T47D (cell line): Measurements from ENCODE around the gene GBA2.
A peak's percentile ranks its signal among the peaks of the same experiment; 100 is the strongest.

ENCODE experiments used
- DNase-seq, 2 experiments: peaks; one replicate each; pipeline versions ENCODE4 v3.0.0 to v3.0.0-alpha.2; 2011 to 2012; ENCODE audit warnings: low read depth in 1 of 2, low spot score in 1 of 2
- JUND ChIP-seq: IDR thresholded peaks from 2 replicates; pipeline ENCODE4 v1.6.1; 2012; ENCODE audit warnings: low read depth
- in situ Hi-C: cut with HindIII; loops from 2 replicates; pipeline ENCODE4 v1.10.0; 2016; ENCODE audit warnings: low sequenced_read_pairs, low pct_unique_long_range_greater_than_20kb

The GBA2 gene

DNA sequence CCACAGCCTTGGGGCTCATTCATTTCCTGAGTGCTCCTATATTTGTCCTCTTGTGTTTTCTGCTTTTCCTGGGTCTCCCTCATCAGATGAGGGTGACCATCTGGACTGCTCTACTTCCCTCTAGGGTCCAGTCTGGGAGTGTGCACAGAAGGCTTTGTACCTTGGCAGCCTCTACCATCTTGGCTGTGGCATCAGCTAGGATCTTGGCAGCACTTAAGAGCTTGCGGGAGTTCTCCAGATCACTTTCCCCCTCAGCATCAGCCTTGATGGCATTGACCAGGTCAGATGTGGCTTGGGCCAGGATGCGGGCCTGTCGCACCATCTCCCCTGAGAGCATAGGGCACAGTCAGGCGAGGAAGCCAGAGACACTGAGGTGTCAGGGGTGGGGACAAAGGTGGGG is 32.8 kb downstream of the GBA2 start:
- in situ Hi-C loops: no loop called here
- DNase-seq: no peak
- no peak for TF ChIP-seq JUND

DNA sequence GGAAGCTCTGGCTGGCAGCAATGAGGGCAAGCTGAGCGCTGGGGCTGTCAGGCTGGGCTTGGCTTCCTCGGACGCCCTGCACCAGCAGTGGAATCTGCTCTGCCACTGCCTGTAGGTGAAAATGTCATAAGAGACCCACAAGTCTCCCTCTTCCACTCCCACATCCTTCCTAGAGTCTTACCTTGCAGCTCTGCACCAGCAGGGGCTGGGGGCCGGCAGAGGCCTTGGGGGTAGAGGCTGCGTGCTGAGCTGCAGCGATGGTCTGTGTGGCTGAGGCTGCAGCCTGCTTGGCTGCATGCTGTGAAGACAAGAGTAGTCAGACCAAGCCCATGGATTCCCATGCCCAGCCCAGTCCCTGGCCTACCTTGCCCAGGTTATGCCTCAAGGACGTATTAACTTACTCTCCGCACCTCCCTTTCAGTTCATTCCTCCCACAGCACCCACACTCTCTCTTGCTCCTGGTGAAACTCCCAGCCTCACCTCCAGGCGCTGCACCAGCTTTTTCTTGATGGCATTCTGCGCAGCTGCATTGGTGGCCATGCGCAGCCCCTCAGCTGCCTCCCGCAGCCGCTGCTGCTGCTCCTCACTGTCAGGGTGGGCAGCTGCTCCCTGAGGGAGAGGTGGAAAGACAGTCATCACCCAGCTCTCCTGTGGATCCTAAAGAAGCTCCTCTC is 34.3 kb downstream of the GBA2 start:
- no peak for TF ChIP-seq JUND
- in situ Hi-C loops: no loop called here
- DNase-seq: no peak

DNA sequence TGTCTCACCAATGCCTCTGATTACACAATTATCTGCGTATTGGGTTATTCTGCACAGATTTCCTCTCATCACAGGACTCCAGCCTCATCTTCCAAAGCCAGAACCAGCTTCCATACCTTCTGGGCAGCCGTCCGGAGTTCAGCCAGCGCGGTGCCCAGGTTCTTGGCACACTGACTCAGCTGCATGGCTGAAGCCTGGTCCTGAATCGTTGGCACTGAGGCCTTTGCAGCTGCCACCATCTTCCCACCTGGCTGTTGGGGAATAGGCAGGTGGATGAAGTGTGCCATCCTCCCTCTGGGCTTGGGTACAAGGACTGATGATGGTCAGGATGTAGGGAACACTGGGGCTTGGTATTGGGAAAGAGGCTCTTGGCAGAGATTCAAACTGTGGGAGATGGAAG is 34.9 kb downstream of the GBA2 start:
- no peak for TF ChIP-seq JUND
- no peak for DNase-seq
- in situ Hi-C loops: no loop called here

- no peak for TF ChIP-seq JUND
Measured at GRCh38 chr9:35713578-35713977, 35.5 kb downstream of the GBA2 start.

DNA sequence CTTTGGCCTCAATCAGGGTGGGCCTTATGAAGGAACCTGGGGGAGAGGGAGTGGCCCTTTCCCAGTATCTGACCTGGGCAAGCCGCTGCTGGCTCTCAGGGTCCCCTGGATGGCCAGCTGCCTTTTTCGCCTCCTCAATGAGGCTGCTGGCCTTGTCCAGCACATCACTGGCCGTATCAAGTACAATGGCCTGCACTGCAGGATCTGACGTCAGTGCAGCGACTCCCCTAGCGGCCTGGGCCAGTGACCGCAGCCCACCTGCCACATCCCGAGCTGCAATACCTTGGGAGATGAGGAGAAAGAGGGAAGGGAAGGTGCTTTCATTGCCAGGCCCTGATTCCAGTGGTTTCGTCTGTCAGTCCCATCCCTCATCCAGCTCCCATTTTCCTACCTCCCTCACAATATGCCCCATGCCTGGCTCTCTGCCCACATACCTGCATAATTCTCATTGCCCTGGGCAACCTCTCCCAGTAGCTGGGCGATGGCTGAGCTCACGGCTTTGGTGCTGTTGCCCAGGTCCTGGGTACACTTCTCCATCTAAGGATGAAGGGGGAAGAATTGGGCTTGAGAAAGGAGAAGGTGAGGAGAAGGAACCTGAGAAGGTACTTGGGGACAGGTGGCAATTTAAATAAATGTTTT is 36.1 kb downstream of the GBA2 start:
- in situ Hi-C loops: no loop called here
- DNase-seq: peak in 1 of 2 experiments; percentile 69
- TF ChIP-seq JUND: no peak

More at GRCh38 chr9:35713578-35713977, 35.5 kb downstream of the GBA2 start:
- DNase-seq: no peak
- in situ Hi-C loops: no loop called here

DNA sequence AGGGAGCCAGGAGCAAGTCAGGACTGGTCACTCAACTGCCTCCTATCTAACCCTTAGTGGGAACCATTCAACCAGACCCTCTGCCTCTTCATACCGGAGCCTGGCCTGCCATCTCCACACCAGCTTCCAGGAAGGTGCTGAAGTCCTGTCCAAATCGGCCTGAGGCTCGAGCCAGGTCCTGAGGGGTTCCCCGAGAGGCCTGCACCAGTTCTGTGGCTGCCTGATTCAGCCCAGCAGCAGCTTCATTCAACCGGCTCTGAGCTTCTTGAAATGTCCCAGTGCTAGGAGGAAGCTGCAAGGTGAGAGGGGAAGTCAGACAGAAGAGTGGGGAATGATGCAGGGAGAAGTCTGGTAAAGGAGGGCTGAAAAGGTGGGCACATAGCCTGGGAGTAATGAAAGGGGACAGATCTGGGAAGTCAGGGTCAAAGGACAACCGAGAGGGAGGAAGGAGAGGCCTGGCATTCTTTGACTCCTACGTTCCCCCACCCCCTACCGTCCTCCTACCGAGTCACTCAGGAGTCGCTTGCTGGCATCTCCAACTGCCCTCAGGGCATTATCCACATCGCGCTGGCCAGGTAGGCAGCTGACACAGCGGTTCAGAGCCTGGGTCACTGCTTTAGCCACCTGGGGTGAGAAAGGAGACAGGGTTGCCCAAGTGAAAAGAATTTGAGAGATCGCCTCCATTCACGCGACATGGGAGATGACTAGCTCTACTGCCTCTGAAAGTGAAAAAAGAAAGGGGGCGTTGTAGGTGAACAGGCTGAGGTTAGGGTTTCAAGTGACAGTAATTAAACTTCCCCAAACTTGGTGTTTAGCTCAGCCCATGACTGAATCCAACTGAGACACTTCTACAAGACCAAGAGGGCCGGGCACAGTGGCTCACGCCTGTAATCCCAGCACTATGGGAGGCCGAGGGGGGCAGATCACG is 37.3 kb downstream of the GBA2 start:
- in situ Hi-C loops: no loop called here
- TF ChIP-seq JUND: no peak
- DNase-seq: peak; percentile 38 to 77

- in situ Hi-C loops: no loop called here
- no peak for DNase-seq
- no peak for TF ChIP-seq JUND
Measured at GRCh38 chr9:35710818-35711500, 38.1 kb downstream of the GBA2 start.

- no peak for DNase-seq
- in situ Hi-C loops: no loop called here
- no peak for TF ChIP-seq JUND
Measured at GRCh38 chr9:35708146-35708545, 40.9 kb downstream of the GBA2 start.

DNA sequence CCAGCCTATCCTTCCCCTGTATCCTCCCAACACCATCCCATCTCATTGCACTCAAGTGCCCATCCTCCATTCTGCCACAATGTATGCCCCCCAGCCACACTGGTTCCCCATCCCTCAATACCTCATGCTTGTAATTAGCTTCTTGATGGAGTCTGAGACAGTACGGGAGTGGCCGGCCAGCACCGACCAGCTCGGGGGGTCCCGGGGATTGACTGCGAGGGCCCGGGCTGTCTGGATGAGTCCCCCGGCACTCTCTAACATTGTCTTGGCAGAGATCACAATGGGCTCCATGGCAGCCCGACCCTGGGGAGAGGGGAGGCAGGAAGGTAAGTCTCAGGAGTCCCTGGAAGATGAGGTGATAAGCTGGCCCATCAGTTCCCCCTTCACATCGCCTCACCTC is 42.1 kb downstream of the GBA2 start:
- in situ Hi-C loops: no loop called here
- TF ChIP-seq JUND: no peak
- DNase-seq: no peak

DNA sequence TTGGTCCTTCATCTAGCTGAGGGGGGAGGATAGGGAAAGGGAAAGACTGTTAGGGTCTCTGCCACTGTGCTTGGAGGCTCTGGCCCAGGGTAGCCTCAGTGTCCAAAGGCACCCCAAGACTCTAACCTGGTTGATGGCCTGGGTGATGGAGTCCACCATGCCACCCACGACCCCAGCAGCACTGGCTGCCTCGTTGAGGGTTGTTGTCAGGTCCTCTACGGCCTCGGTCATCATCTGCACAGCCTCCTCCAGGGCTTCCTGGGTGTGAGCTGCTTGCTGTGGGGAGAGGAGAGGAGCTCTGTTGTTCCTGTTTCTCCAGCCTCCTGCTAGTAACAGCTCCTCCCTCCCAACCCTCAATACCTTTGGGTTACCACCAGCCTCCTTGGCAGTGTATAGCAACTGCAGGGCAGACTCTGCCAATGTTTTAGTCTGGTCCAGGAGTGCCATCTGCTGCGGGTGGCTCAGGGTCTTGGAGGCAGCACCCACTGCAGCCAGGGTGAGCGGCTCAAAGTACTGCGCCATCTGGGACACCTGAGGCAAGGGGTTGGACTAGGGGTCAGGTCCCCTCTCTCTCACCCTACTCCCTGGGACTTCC is 43.1 kb downstream of the GBA2 start:
- no peak for DNase-seq
- in situ Hi-C loops: no loop called here
- no peak for TF ChIP-seq JUND

GRCh38 chr9:35705372-35705771 is 43.7 kb downstream of the GBA2 start:
- DNase-seq: no peak
- in situ Hi-C loops: no loop called here
- no peak for TF ChIP-seq JUND
